CD4-positive, alpha-beta T cell (primary cell): ENCODE data around the gene HDAC9. TPM values are rescaled to one million over a fixed set of nuclear protein-coding genes. Genes with fewer than 3 reads are reported as not detected.

Experiments used
- ATAC-seq: fragments of 200-7000 bp; cut with Tn5 transposase; one replicate; pipeline ENCODE4 v1.10.0; 2022; ENCODE audit warnings: mild to moderate bottlenecking; ENCODE audit not compliant: poor library complexity
- CTCF ChIA-PET: fragments of 350-600 bp; sonication (Branson Sonifier 250); formaldehyde crosslinking; loops from one replicate; lab custom pipeline; 2021; ENCODE audit warnings: antibody characterized with exemption, inconsistent platforms; lab: Charles Lee
- POLR2A ChIA-PET: fragments of 350-600 bp; sonication (Branson Sonifier 250); formaldehyde crosslinking; loops from one replicate; lab custom pipeline; 2021; ENCODE audit warnings: antibody characterized with exemption, inconsistent platforms; lab: Charles Lee
- DNase-seq, 14 experiments: peaks; one replicate each; pipeline ENCODE4 v3.0.0-alpha.2; 2013 to 2020; ENCODE audit warnings: mixed read lengths in 2 of 14
- H3K27ac ChIP-seq, 2 donors: one replicate each; pipeline versions ENCODE4 v1.5.1 to v1.7.0; 2013; ENCODE audit warnings: low read length in 2 of 2, low read depth in 1 of 2, mild to moderate bottlenecking in 1 of 2
- H3K27me3 ChIP-seq, 2 experiments: 1 replicate in 1 of 2; 2 replicates in 1 of 2; pipeline versions ENCODE4 v1.6.1 to v1.7.0; 2013; ENCODE audit warnings: low read length in 2 of 2, control low read depth in 1 of 2, mild to moderate bottlenecking in 1 of 2, moderate library complexity in 1 of 2; ENCODE audit not compliant: insufficient read depth in 2 of 2, control insufficient read depth in 1 of 2
- H3K36me3 ChIP-seq: one replicate; pipeline ENCODE4 v1.6.1; 2013; ENCODE audit warnings: low read length, control low read depth; ENCODE audit not compliant: insufficient read depth
- H3K4me1 ChIP-seq: one replicate; pipeline ENCODE4 v1.6.1; 2013; ENCODE audit warnings: low read length, control low read depth; ENCODE audit not compliant: insufficient read depth
- H3K4me3 ChIP-seq: one replicate; pipeline ENCODE4 v1.5.1; 2013; ENCODE audit warnings: mild to moderate bottlenecking, low read length, moderate library complexity
- H3K9me3 ChIP-seq, 2 experiments: 1 replicate in 1 of 2; 2 replicates in 1 of 2; pipeline versions ENCODE4 v1.6.1 to v1.7.0; 2013; ENCODE audit warnings: low read length in 2 of 2, mild to moderate bottlenecking in 2 of 2, control low read depth in 1 of 2, moderate library complexity in 1 of 2; ENCODE audit not compliant: control insufficient read depth in 1 of 2, insufficient read depth in 1 of 2
- H3K27ac Mint-ChIP-seq: one replicate; pipeline ENCODE4 v1.8.0; 2020; ENCODE audit warnings: mixed read lengths
- H3K27me3 Mint-ChIP-seq: one replicate; pipeline ENCODE4 v1.8.0; 2021; ENCODE audit warnings: mixed read lengths
- H3K36me3 Mint-ChIP-seq: one replicate; pipeline ENCODE4 v1.8.0; 2021; ENCODE audit warnings: low read depth, mixed read lengths
- H3K4me1 Mint-ChIP-seq: one replicate; pipeline ENCODE4 v1.8.0; 2021; ENCODE audit warnings: low read depth, mixed read lengths
- H3K4me3 Mint-ChIP-seq: one replicate; pipeline ENCODE4 v1.8.0; 2020; ENCODE audit warnings: mild to moderate bottlenecking, mixed read lengths
- H3K9me3 Mint-ChIP-seq: one replicate; pipeline ENCODE4 v1.8.0; 2020; ENCODE audit warnings: mixed read lengths
- CTCF ChIP-seq: fragments of 200-600 bp; IDR thresholded peaks from one replicate; pipeline ENCODE4 v1.8.0; 2022; ENCODE audit warnings: antibody characterized with exemption, mild to moderate bottlenecking
- intact Hi-C, 2 experiments: fragments of 100-400 bp; cut with DNase I in 1 of 2; cut with micrococcal nuclease in 1 of 2; formaldehyde crosslinking; loops; one replicate each; pipeline versions ENCODE4 v1.15.1 to v1.9.0; 2023 to 2025; cut with DNase I, micrococcal nuclease
- total RNA-seq, 174 experiments: library from RNA in 2 of 174; stranded (reverse) in 2 of 174; gene quantifications; one replicate each; pipeline ENCODE4 v1.2.3 and lab custom pipeline; 2021 to 2026

Gene HDAC9
- total RNA-seq, 2 experiments from 2014 or later = 0.73 to 1.2 TPM

DNA sequence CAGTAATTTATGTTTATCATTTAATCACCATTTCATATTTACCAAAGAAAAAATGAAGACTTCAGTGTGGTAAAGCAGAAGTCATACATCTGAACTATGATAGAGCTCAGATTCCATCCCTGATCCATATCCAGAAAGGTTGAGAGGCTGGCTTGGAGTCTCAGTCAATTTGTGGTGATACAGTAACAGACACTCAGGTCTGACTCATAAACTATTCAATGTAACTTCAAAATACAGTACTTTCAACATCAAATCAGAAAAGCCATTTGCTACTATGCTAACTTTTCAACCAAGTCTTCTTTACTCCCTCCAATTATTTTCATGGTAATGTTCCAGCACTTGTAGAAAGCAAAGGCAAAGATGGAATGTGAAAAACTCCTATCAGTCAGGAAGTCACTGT is 190.4 kb downstream of the HDAC9 start:
- Mint-ChIP-seq H3K4me1 (no peaks in the 10 kb centered on the region), H3K36me3 (no peaks in the 10 kb centered on the region), H3K4me3 (no peak overlapping the region), H3K27me3 (no peaks in the 10 kb centered on the region), H3K27ac (no peak overlapping the region), H3K9me3 (no peaks in the 10 kb centered on the region)
- intact Hi-C loops = no loop called here
- Histone ChIP-seq H3K36me3 (no peaks in the 10 kb centered on the region), H3K9me3 (no peaks in the 10 kb centered on the region), H3K4me3 (no peak overlapping the region), H3K27me3 (no peaks in the 10 kb centered on the region), H3K4me1 (no peaks in the 10 kb centered on the region), H3K27ac (no peak overlapping the region)
- CTCF ChIA-PET = no interaction called here
- ATAC-seq = no peak
- no peak for TF ChIP-seq CTCF
- no peak for DNase-seq
- POLR2A ChIA-PET = no interaction called here

DNA sequence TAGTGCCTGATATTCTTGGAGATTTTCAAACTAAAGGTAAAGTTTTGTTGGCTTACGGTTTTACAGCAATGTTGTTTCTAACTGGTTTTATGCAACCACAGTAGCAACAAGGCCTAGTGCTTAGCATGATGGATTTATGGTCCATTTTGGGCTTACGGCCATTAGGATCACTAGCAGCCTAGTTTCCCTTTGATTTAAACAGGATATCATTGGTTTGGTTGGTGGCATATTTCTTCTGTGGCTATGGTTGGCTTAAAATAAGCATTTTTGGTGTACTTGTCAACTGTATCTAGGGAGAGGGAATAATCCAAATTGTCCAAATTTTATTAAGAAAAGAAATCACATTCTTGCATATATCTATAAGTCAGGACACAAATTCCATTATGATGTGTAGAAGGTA is 194.0 kb downstream of the HDAC9 start:
- H3K9me3 ChIP-seq = no peaks in the 10 kb centered on the region
- no peaks in the 10 kb centered on the region for H3K36me3 ChIP-seq
- ATAC-seq (no peak), DNase-seq (no peak)
- no peaks in the 10 kb centered on the region for H3K27me3 ChIP-seq
- POLR2A ChIA-PET = no interaction called here
- CTCF ChIA-PET = no interaction called here
- no peaks in the 10 kb centered on the region for H3K27me3 Mint-ChIP-seq
- H3K27ac ChIP-seq = no peak overlapping the region
- no peak overlapping the region for H3K4me3 Mint-ChIP-seq
- H3K9me3 Mint-ChIP-seq = no peaks in the 10 kb centered on the region
- intact Hi-C loops = no loop called here
- no peaks in the 10 kb centered on the region for H3K4me1 Mint-ChIP-seq
- no peak overlapping the region for H3K4me3 ChIP-seq
- no peaks in the 10 kb centered on the region for H3K4me1 ChIP-seq
- H3K36me3 Mint-ChIP-seq = no peaks in the 10 kb centered on the region
- no peak overlapping the region for H3K27ac Mint-ChIP-seq
- no peak for TF ChIP-seq CTCF

DNA sequence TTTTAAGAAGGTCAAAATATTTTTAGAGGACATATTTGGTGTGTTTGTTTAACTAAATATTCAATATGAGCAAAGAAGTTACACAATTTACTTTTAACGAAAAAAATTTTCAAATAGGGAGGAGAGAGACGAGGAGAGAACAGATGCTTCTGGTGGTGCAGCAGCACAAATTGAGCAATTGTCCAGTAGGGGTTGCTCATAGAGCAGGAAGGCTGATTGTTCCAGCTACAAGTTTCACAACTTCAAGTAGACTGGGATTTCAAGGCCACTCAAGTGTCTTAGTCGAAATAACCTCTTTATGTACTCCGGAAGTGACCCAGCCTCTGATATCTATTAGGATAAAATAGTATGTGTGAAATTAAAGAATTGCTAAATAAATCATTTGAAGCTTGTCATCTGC is 197.9 kb downstream of the HDAC9 start:
- Histone ChIP-seq H3K4me3 (no peak overlapping the region), H3K27ac (no peak overlapping the region), H3K36me3 (no peaks in the 10 kb centered on the region), H3K4me1 (no peaks in the 10 kb centered on the region), H3K27me3 (no peaks in the 10 kb centered on the region), H3K9me3 (no peaks in the 10 kb centered on the region)
- ChIA-PET CTCF (no interaction called here), POLR2A (no interaction called here)
- TF ChIP-seq CTCF = no peak
- no peaks in the 10 kb centered on the region for H3K9me3 Mint-ChIP-seq
- H3K36me3 Mint-ChIP-seq = no peaks in the 10 kb centered on the region
- DNase-seq = no peak
- no peak overlapping the region for H3K4me3 Mint-ChIP-seq
- intact Hi-C loops = no loop called here
- H3K4me1 Mint-ChIP-seq = no peaks in the 10 kb centered on the region
- H3K27ac Mint-ChIP-seq = no peak overlapping the region
- ATAC-seq = no peak
- H3K27me3 Mint-ChIP-seq = no peaks in the 10 kb centered on the region
